ENCODE data around the gene CBLC.
"Not testable (repeated sequence)": the region's sequence is repeated elsewhere in the genome, so short reads cannot be mapped to it uniquely, and the experiment has no call there.

The CBLC gene

DNA sequence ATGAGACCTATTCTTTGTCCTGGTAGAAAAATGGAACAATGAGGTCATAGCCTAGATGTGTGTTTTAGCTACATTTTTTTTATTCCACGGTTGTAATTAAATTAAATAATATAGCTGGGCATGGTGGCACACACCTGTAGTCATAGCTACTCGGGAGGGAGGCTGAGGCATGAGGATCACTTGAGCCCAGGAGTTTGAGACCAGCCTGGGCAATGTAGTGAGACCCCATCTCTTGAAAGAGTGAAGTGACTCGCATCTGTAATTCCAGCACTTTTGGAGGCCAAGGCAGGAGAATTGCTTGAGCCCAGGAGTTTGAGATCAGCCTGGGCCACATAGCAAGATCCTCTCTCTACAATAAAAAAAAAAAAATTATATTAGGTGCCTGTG, 11.7 kb upstream of the CBLC start:
- no peak for DNase-seq

DNA sequence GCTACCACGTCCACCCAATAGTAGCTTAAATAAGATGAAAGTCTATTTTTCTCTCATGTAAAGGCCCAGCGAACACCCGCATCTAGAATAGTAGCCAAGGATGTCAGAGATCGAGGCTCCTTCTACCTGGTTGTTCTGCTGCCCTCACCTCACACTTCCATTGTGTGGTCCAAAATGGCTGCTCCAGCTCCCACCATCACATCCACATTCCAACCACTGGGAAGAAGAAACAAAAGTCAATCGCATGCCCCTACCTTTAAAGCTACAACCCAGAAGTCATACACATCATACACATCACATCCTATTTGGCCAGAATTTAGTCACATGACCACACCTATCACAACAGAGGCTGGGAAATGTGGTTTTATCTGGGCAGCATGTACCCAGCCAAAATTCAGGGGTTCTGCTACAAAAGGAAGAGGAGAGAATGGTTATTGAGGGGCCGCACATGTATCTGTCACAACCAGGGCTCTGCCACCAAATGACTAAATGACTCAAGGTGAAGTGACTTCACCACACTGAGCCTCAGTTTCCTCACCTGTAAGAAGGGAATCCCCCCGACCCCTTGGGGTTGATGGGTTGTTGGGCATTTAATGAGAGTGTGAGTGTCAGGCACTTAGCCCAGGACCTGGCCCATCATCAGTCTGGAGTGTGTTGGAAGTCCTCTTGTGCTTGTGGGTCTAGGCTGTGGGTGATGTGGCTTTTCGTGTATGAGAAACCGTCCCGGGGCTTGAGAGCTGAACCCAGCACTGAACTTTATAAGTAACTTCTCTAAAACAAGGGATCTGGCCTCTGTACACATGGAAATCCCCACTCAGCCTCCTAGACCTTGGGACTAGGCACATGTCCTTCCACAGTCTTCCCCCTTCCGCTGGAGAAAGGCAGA, 10.2 kb upstream of the CBLC start:
- no peak for DNase-seq

DNA sequence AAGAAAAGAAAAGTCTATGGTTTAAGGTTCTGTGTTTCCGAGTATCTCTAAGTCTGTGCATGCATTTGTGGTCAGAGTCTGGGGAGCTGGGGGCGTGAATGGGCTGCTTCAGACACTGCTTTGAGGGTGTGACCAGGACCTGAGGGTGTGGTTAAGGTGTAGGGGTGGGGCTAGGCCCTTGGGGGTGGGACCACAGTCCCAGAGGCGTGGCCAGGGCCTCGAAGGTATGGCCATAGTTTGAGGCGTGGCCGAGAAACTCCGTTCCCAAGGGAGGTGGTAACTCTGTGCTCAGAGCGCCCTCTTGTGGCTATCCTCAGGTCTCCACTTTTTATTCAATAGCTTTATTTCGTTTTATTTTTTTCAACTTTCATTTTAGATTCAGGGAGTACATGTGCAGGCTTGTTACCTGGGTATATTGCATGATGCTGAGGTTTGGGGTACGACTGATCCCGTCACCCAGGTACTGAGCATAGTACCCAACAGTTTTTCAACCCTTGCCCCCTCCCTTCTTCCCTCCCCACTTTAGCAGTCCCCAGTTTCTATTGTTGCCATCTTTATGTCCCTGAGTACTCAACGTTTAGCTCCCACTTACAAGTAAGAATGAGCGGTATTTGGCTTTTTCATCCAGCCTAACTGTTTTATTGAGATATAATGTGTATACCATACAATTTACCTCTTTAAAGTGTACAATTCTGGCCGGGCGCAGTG, 7.0 kb upstream of the CBLC start:
- peak; percentile 94 for DNase-seq

DNA sequence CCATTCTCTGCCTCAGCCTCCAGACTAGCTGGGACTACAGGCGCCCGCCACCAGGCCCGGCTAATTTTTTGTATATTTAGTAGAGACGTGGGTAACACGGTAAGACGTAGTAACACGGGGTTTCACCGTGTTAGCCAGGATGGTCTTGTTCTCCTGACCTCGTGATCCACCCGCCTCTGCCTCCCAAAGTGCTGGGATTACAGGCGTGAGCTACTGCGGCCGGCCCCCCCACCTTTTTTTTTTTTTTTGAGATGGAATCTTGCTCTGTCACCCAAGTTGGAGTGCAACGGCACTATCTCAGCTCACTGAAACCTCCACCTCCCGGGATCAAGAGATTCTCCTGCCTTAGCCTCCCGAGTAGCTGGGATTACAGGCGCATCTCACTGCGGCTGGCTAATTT, 5.5 kb upstream of the CBLC start:
- not testable (repeated sequence) for DNase-seq

DNA sequence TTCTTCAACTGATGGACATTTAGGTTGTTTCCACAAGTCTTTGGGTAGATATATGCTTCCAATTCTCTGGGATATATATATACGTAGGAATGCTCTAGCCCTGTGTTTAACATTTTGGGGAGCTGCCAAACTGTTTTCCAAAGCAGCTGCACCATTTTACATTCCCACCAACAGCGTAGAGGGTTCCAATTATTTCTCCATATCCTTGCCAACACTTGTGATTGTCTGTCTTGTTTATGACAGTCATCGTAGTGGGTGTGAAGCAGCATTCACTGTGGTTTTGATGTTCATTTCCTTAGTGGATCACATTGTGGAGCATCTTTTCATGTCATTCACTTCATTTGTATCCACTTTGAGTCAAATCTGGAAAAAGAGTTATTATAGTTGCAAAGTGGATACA, 4.7 kb upstream of the CBLC start:
- no peak for DNase-seq

DNA sequence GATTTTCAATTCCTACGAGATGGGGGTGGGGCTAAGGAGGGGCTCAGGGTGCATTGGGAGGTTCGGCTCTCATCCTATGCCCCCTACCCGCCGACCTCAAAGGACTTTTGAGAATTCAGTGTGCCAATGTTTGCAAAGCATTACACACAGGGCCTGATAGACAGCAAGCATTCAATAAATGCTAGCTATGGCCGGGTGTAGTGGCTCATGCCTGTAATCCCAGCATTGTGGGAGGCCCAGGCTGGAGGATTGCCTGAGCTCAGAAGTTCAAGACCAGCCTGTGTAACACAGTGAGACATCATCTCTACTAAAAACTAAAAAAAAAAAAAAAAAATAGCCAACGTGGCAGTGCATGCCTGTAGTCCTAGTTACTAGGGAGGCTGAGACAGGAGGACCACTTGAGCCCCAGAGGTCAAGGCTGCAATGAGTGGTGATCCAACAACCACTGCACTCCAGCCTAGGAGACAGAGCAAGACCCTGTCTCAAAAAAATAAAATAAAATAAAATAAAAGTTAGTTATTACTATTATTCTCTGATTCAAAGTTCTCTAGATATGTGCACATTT, 1.9 kb upstream of the CBLC start:
- no peak for DNase-seq

DNA sequence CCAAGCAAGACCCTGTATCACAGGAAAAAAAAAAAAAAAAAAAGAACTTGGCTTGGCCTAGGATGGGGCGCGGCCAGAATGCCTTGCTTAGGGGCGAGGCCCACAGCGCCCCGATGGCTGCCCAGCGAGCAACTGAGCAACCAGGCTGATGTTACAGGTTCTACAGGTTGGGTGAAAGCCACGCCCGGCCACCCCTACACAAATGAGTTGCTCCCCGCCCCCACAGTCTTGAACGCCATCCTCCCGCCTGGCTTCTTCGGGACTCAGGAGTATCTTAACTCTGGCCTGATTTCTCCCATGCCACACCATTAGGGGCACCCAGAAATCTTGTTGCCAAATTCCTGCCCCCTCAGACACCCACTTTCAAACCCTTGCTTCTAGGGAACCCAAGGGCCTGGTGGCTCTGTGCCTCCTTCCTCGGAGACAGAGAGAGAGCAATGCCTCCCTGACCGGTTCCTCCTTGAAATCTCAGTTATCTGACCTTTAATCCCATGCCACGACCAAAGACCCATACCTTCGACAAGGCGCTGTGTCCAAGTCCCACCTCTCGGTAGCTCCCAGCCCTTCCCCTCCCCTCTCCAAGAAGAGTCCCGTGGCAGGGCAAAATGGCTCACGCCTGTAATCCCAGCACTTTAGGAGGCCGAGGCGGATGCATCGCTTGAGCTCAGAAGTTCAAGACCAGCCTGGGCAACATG, 1.1 kb upstream of the CBLC start:
- no peak for DNase-seq

DNA sequence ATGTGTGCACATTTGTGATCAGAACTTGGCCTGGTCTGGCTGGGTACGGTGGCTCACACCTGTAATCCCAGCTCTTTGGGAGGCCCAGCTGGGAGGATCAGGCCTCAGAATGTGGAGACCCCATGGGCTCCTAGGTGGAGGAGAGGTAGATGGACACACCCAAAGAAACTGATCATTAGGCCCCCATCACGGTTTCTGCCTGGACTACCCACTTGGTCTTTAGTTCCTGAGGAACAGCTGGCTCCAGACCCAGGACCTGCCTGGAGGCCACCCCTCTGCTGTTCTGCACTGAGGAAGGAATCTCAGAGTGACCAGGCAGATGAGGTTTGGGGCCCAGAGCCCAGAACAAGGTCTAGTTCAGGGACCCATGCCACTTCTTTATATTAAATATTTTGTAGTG, 1.5 kb downstream of the CBLC start:
- no peak for DNase-seq

DNA sequence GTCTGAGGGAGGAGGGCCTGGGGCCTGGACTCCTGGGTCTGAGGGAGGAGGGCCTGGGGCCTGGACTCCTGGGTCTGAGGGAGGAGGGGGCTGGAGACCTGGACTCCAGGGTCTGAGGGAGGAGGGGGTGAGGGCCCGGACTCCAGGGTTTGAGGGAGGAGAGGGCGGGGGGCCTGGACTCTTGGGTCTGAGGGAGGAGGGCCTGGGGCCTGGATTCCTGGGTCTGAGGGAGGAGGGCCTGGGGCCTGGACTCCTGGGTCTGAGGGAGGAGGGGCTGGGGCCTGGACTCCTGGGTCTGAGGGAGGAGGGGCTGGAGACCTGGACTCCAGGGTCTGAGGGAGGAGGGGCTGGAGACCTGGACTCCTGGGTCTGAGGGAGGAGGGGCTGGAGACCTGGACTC, 4.0 kb downstream of the CBLC start:
- not testable (repeated sequence) for DNase-seq

DNA sequence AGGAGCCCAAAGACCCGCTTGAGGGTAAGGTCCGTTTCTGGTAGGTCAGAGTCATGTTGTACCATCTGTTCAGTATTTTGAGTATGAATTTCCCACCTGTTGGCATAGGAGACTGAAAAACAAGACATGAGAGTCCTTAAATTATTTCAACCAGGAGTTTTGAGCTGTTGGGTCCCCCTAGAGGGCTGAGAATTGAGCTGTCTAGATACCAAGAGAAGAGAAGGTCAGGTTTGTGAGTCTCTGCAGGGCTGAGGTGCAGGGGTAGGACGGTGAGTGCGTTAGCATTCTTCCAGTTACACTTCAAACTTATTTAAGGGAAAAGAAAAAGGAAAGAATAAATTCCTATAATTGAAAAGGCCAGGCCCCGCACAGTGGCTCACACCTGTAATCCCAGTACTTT, 5.0 kb downstream of the CBLC start:
- no peak for DNase-seq

DNA sequence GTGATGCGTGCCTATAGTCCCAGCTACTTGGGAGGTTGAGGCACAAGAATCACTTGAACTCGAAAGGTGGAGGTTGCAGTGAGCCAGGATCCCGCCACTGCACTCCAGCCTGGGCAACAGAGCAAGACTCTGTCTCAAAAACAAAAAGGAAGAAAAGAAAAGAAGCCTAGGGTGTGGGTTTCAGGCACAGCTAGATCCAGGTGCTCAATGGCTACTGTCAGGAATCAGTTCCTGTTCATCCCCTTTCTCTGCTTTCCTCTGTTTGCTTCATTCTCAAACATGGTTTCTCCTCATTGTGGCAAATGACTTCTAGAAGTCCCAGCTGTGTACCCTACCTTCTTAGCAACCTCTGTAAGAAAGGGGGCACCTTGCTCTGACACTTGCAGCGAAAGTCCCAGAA, 5.9 kb downstream of the CBLC start:
- DNase-seq = no peak

DNA sequence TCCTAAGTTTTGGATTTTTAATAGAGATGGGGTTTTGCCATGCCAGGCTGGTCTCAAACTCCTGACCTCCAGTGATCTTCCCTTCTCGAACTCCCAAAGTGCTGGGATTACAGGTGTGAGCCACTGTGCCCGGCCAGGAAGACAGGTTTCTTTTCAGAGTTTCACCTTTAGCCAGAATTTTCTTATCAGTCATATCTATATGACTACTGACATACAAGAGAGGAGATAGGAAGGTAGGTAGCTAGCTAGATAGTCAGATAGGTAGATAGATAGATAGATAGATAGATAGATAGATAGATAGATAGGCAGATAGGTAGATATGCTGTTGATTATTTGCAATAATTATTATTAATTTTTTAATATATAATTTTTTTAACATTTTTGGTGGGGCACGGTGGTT, 7.6 kb downstream of the CBLC start:
- no peak for DNase-seq

DNA sequence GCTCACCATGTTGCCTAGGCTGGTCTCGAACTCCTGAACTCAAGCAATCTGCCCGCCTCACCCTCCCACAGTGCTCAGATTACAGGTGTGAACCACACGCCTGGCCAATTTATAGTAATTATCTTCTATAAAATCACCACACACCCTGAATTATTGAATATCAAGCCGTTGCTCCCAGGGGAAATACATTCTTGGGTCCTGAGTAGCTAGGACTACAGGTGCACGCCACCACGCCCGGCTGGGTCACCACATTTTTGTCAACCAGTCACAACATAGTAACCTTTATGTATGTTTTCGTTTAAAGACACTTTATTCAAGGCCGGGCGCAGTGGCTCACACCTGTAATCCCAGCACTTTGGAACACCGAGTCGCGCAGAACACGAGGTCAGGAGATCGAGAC, 8.3 kb downstream of the CBLC start:
- DNase-seq = no peak

DNA sequence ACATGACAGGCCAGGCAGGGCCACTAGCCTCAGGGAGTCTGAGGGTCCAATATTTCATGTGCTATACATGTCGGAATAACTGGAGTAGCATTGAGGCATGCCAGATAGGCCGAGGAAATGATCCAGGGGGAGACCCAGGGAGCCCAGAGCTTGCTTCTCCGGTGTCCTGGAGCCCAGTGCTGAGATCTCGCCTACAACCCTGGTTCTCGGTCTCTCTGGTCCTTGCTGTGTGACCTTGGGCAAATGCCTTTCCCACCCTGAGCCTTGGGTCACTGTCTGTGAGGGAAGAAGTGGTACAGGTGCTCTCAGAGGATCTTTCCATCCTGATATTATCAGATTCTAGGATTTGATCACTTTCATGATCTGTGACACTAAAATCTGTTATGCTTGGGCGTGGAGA, 11.3 kb downstream of the CBLC start:
- no peak for DNase-seq

DNA sequence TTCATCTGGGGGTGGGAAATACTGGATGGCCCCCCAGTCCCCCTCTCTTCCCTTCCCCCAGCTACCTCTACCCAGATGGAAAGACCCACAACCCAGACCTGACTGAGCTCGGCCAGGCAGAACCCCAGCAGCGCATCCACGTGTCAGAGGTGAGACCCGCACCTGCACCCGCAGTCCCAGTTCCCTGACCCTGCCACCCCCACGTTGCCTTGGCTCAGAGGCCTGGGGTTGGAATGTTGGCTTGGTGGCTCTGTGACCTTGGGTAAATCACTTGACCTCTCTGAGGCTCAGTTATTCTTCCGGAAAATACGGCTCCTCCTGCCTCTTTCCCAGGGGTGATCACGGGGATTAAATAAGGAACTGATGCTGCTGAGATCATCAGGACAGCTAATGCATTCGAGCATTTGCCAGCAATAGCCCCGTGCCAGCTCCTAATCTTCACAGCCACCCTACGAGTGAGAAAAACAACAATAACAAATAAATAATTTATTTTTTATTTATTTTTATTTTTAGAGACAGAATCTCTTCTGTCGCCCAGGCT, 12.3 kb downstream of the CBLC start:
- no peak for DNase-seq

DNA sequence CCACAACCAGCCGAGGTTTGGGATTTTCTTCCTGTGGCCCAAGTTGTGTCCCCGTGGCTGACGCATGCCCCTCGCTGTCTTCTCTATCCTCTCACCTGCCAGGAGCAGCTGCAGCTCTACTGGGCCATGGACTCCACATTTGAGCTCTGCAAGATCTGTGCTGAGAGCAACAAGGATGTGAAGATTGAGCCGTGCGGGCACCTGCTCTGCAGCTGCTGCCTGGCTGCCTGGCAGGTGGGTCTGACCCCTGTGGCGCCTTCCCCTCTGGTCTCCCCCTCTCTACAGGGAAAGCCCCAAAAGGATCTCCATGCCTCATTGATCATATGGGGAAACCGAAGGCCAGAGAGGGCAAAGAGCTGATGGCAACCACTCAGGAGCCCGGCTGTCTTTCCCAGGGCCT, 14.6 kb downstream of the CBLC start:
- no peak for DNase-seq

DNA sequence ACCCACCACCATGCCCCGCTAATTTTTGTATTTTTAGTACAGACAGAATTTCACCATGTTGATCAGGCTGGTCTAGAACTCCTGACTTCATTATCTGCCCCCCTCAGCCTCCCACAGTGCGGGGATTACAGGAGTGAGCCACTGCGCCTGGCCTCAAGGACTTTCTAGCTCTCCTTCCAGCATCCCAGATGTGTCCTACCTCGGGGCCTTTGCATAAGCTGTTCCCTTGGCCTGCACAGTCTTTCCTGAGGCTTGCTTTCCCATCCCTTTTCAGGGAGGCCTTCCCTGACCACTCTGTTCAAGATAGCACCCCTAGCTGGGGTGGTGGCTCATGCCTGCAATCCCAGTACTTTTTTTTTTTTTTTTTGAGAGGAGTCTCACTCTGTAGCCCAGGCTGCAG, 16.9 kb downstream of the CBLC start:
- no peak for DNase-seq

DNA sequence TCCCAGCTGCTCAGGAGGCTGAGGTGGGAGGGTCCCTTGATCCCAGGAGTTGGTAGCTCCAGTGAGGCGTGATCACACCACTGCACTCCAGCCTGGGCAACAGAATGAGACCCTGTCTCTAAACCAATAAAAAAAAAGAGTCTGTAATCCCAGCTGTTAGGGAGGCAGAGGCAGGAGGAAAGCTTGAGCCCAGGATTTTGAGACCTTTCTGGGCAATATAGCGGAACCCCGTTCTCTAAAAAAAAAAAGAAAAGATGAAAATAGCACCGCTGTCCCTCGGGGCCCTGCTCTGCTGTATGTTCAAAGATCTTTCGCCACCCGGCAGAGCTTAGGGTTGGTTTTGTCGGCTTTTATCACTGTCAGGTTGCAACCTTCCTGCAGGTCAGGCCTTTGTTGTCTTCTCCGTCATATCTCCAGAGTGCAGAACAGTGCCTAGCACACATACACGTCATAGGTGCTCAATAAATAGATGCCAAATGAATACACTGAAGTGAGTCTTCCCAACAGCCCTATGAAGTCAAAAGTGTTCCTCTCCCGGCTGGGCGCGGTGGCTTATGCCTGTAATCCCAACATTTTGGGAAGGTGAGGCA, 17.8 kb downstream of the CBLC start:
- no peak for DNase-seq

DNA sequence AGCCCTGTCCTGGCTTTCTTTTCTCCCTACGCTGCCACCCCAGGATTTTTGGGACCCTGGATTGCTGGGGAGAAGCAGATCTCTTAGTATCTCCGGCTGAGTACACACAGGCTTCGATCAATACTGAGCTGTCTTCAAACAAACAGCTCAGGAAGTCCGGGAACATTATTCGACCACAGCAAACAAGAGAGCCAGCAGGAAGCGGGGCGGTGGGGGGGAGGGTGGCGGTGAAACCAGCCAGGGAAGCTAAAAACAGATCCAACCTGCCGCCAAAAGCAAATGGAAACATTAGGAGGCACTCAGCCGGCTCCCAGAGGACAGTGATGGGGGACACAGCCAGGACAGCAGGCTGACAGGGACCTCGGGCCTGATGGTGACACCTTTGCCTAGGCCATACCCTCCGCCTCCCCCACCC, 19.0 kb downstream of the CBLC start:
- DNase-seq = no peak

DNA sequence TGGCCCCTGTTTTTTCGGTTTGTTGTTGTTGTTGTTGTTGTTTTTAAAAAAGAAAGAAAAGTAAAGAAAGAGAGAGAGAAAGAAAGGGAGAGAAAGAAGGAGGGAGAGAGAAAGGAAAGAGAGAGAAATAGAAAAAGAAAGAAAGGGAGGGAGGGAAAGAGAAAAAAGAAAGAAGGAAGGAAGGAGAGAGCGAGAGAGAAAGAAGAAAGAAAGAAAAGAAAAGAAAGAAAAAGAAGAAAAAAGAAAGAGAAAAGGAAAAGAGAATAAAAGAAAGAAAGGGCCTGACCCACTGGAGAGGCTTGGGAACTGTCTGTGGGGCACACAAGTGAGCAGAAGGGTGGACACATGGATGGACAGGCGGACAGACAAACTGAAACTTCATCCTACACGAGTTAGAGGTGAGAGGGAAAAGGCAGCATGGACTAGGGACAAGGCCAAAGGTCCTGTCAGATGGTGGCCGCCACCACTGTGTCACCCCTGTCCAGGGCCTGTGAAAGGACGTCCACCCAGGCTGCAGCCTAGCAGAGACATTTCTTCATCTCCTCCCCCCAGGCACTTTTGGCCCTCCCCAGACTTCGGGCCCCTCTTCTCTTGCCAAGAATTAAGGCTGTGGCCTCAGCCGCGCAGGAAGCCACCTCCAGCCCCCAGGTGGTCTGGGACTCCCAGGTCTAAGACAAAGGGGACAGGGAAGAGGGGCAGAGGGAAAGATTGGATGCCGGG, 22.1 kb downstream of the CBLC start:
- no peak for DNase-seq

DNA sequence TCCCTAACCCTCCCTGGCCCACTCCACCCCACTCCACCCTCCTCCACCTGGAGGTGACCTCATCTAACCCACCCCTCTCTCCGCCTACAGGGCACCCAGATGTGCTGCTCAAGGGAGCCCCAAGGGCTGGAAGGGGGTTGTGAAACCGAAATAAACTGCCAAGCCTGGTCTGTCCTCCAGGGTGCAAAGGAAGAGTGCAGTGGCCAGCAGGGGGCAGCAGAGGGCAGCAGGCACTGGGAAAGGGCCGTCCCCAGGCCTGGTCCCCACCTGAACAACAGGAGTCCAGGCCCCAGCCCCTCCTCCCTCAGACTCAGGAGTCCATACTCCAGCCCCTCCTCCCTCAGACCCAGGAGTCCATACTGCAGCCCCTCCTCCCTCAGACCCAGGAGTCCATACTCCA, 22.8 kb downstream of the CBLC start:
- DNase-seq = peak; percentile 75

All from EL (cell line).